Trophoblast cell (in vitro differentiated cells and primary cell): Measurements from ENCODE around the gene NMNAT3.

Source experiments
- DNase-seq, 2 donors: peaks; one replicate each; pipeline ENCODE4 v3.0.0-alpha.2; 2016
- H2AFZ ChIP-seq: 2 replicates; pipeline ENCODE4 v1.6.1; 2013; ENCODE audit warnings: low read length, moderate library complexity, mild to moderate bottlenecking; ENCODE audit not compliant: insufficient read depth, poor library complexity
- H2AK5ac ChIP-seq: 2 replicates; pipeline ENCODE4 v1.6.1; 2013; ENCODE audit warnings: mild to moderate bottlenecking, low read length
- H2BK120ac ChIP-seq: 2 replicates; pipeline ENCODE4 v1.6.1; 2013; ENCODE audit warnings: low read length, mild to moderate bottlenecking, moderate library complexity; ENCODE audit not compliant: insufficient read depth, poor library complexity
- H2BK12ac ChIP-seq: 2 replicates; pipeline ENCODE4 v1.6.1; 2013; ENCODE audit warnings: mild to moderate bottlenecking, low read length, moderate library complexity
- H2BK5ac ChIP-seq: 2 replicates; pipeline ENCODE4 v1.6.1; 2013; ENCODE audit warnings: low read length, low read depth, moderate library complexity, mild to moderate bottlenecking; ENCODE audit not compliant: poor library complexity
- H3K14ac ChIP-seq: 2 replicates; pipeline ENCODE4 v1.6.1; 2013; ENCODE audit warnings: mild to moderate bottlenecking, low read length
- H3K18ac ChIP-seq: 2 replicates; pipeline ENCODE4 v1.6.1; 2013; ENCODE audit warnings: mild to moderate bottlenecking, low read length
- H3K23ac ChIP-seq: 2 replicates; pipeline ENCODE4 v1.6.1; 2013; ENCODE audit warnings: low read length
- H3K27ac ChIP-seq: 2 replicates; pipeline ENCODE4 v1.5.1; 2013; ENCODE audit warnings: low read depth, mild to moderate bottlenecking, inconsistent platforms, low read length, moderate library complexity
- H3K27me3 ChIP-seq: 2 replicates; pipeline ENCODE4 v1.6.1; 2013; ENCODE audit warnings: inconsistent platforms, mild to moderate bottlenecking, low read length, moderate library complexity; ENCODE audit not compliant: insufficient read depth
- H3K36me3 ChIP-seq, 2 experiments: 1 replicate in 1 of 2; 2 replicates in 1 of 2; pipeline ENCODE4 v1.6.1; 2013; ENCODE audit warnings: low read length in 2 of 2, mild to moderate bottlenecking in 2 of 2, moderate library complexity in 1 of 2; ENCODE audit not compliant: insufficient read depth in 2 of 2, control insufficient read depth in 1 of 2
- H3K4ac ChIP-seq: 2 replicates; pipeline ENCODE4 v1.6.1; 2013; ENCODE audit warnings: low read depth, mild to moderate bottlenecking, low read length, moderate library complexity
- H3K4me1 ChIP-seq, 2 experiments: 1 replicate in 1 of 2; 2 replicates in 1 of 2; pipeline ENCODE4 v1.6.1; 2013; ENCODE audit warnings: low read length in 2 of 2, mild to moderate bottlenecking in 2 of 2, moderate library complexity in 1 of 2; ENCODE audit not compliant: insufficient read depth in 2 of 2, control insufficient read depth in 1 of 2
- H3K4me2 ChIP-seq: 2 replicates; pipeline ENCODE4 v1.6.1; 2013; ENCODE audit warnings: inconsistent platforms, mild to moderate bottlenecking, low read length, moderate library complexity
- H3K4me3 ChIP-seq: 2 replicates; pipeline ENCODE4 v1.5.1; 2013; ENCODE audit warnings: mild to moderate bottlenecking, low read depth, low read length, inconsistent platforms
- H3K79me1 ChIP-seq: one replicate; pipeline ENCODE4 v1.6.1; 2013; ENCODE audit warnings: low read length
- H3K79me2 ChIP-seq: 2 replicates; pipeline ENCODE4 v1.6.1; 2013; ENCODE audit warnings: low read length, mild to moderate bottlenecking; ENCODE audit not compliant: control insufficient read depth, insufficient read depth, poor library complexity
- H3K9ac ChIP-seq: 2 replicates; pipeline ENCODE4 v1.6.1; 2013; ENCODE audit warnings: mild to moderate bottlenecking, low read length
- H3K9me3 ChIP-seq: 2 replicates; pipeline ENCODE4 v1.6.1; 2013; ENCODE audit warnings: low read depth, mild to moderate bottlenecking, control low read depth, inconsistent platforms, low read length; ENCODE audit not compliant: insufficient read depth
- H4K12ac ChIP-seq: 2 replicates; pipeline ENCODE4 v1.6.1; 2013; ENCODE audit warnings: low read depth, mild to moderate bottlenecking, low read length, moderate library complexity
- H4K8ac ChIP-seq: 2 replicates; pipeline ENCODE4 v1.6.1; 2013; ENCODE audit warnings: low read depth, mild to moderate bottlenecking, low read length, moderate library complexity
- H4K91ac ChIP-seq: one replicate; pipeline ENCODE4 v1.6.1; 2013; ENCODE audit warnings: low read depth, mild to moderate bottlenecking, low read length, moderate library complexity
- WGBS: extraction: QIAGEN DNeasy Blood & Tissue Kit; methylation state at CpG from one replicate; pipeline ENCODE4 v1.1.7; 2013; ENCODE audit warnings: missing lambda C conversion rate; ENCODE audit not compliant: insufficient read length, insufficient coverage; ENCODE audit errors: extremely low coverage; 5-methylcytosine and 5-hydroxymethylcytosine counted together

Gene NMNAT3

GRCh38 chr3:139686624-139687023 lies 8.9 kb upstream of the NMNAT3 start:
- Histone ChIP-seq H2AFZ (no peak overlapping the region), H4K12ac (no peak overlapping the region), H3K9me3 (peaks cover 2% of the 10 kb centered on the region), H3K4me3 (no peak overlapping the region), H3K4me1 (no peaks in the 10 kb centered on the region), H3K14ac (no peak overlapping the region), H2BK5ac (no peak overlapping the region), H3K27me3 (no peaks in the 10 kb centered on the region), H3K36me3 (no peaks in the 10 kb centered on the region), H4K91ac (no peak overlapping the region), H3K4ac (no peak overlapping the region), H3K23ac (no peak overlapping the region), H2AK5ac (no peak overlapping the region), H2BK120ac (no peak overlapping the region), H2BK12ac (no peak overlapping the region), H3K79me2 (no peaks in the 10 kb centered on the region), H4K8ac (no peak overlapping the region), H3K4me2 (no peak overlapping the region), H3K79me1 (no peaks in the 10 kb centered on the region), H3K27ac (no peak overlapping the region), H3K9ac (no peak overlapping the region), H3K18ac (no peak overlapping the region)
- DNase-seq = no peak
- no CpG with 5 or more reads among the region's 3 CpGs for WGBS

GRCh38 chr3:139686206-139686605 lies 8.4 kb upstream of the NMNAT3 start:
- no peak overlapping the region for H4K8ac ChIP-seq
- H2AFZ ChIP-seq = no peak overlapping the region
- no peak overlapping the region for H2AK5ac ChIP-seq
- no peak overlapping the region for H3K14ac ChIP-seq
- no peak overlapping the region for H3K4me3 ChIP-seq
- peaks cover 2% of the 10 kb centered on the region for H3K9me3 ChIP-seq
- no peak overlapping the region for H3K9ac ChIP-seq
- no peak overlapping the region for H2BK5ac ChIP-seq
- no peaks in the 10 kb centered on the region for H3K36me3 ChIP-seq
- no peak for DNase-seq
- H4K91ac ChIP-seq = no peak overlapping the region
- no peak overlapping the region for H3K18ac ChIP-seq
- H3K27ac ChIP-seq = no peak overlapping the region
- H3K4me2 ChIP-seq = no peak overlapping the region
- no peaks in the 10 kb centered on the region for H3K4me1 ChIP-seq
- WGBS = no CpG with 5 or more reads among the region's 3 CpGs
- no peak overlapping the region for H3K23ac ChIP-seq
- H3K79me2 ChIP-seq = no peaks in the 10 kb centered on the region
- H2BK120ac ChIP-seq = no peak overlapping the region
- no peak overlapping the region for H2BK12ac ChIP-seq
- H4K12ac ChIP-seq = no peak overlapping the region
- no peaks in the 10 kb centered on the region for H3K79me1 ChIP-seq
- no peaks in the 10 kb centered on the region for H3K27me3 ChIP-seq
- H3K4ac ChIP-seq = no peak overlapping the region

GRCh38 chr3:139679220-139679775 lies 1.5 kb upstream of the NMNAT3 start:
- H2AK5ac ChIP-seq = no peak overlapping the region
- WGBS = no CpG with 5 or more reads among the region's 5 CpGs
- DNase-seq = no peak
- peaks cover 2% of the 10 kb centered on the region for H3K9me3 ChIP-seq
- H3K4me1 ChIP-seq = peaks cover 1 to 5% of the 10 kb centered on the region in 2 experiments
- no peak overlapping the region for H2BK12ac ChIP-seq
- no peak overlapping the region for H3K4me3 ChIP-seq
- no peak overlapping the region for H3K14ac ChIP-seq
- H4K12ac ChIP-seq = no peak overlapping the region
- H3K18ac ChIP-seq = no peak overlapping the region
- no peak overlapping the region for H3K4me2 ChIP-seq
- no peaks in the 10 kb centered on the region for H3K79me2 ChIP-seq
- no peak overlapping the region for H3K9ac ChIP-seq
- no peaks in the 10 kb centered on the region for H3K79me1 ChIP-seq
- H3K4ac ChIP-seq = no peak overlapping the region
- no peak overlapping the region for H3K27ac ChIP-seq
- H4K91ac ChIP-seq = no peak overlapping the region
- no peak overlapping the region for H2BK120ac ChIP-seq
- no peak overlapping the region for H2AFZ ChIP-seq
- peaks cover 4% of the 10 kb centered on the region for H3K27me3 ChIP-seq
- no peaks in the 10 kb centered on the region for H3K36me3 ChIP-seq
- H3K23ac ChIP-seq = no peak overlapping the region
- H4K8ac ChIP-seq = no peak overlapping the region
- H2BK5ac ChIP-seq = no peak overlapping the region

- Histone ChIP-seq H3K27ac (no peak overlapping the region), H3K9me3 (peaks cover 3% of the 10 kb centered on the region), H3K27me3 (peaks cover 4% of the 10 kb centered on the region), H3K4me2 (peak overlapping the region; percentile 85), H4K12ac (no peak overlapping the region), H3K36me3 (no peaks in the 10 kb centered on the region), H4K91ac (no peak overlapping the region), H3K4me1 (peaks cover 1 to 5% of the 10 kb centered on the region in 2 experiments), H2BK5ac (no peak overlapping the region), H2BK12ac (no peak overlapping the region), H2AFZ (no peak overlapping the region), H3K79me1 (no peaks in the 10 kb centered on the region), H3K79me2 (no peaks in the 10 kb centered on the region), H3K9ac (no peak overlapping the region), H3K18ac (no peak overlapping the region), H2BK120ac (no peak overlapping the region), H4K8ac (no peak overlapping the region), H3K4ac (no peak overlapping the region), H3K23ac (no peak overlapping the region), H3K14ac (no peak overlapping the region), H2AK5ac (no peak overlapping the region), H3K4me3 (no peak overlapping the region)
- no CpG with 5 or more reads among the region's 10 CpGs for WGBS
- DNase-seq = no peak
Measured at GRCh38 chr3:139676632-139677387, 962 bp downstream of the NMNAT3 start.
